Uterus (tissue), 4 donors: ENCODE results near the gene OR52B2. TPM values are rescaled to one million over a fixed set of nuclear protein-coding genes. Genes with fewer than 3 reads are reported as not detected.

Source experiments
- DNase-seq, 2 donors: peaks; one replicate each; pipeline ENCODE4 v3.0.0-alpha.2; 2019 to 2020
- H3K27ac ChIP-seq, 2 donors: fragments of 200-600 bp; sonication (generic); 1 replicate in 1 of 2; 2 replicates in 1 of 2; pipeline ENCODE4 v1.5.1; 2016 to 2018
- H3K27me3 ChIP-seq, 2 donors: fragments of 200-600 bp; sonication (generic); one replicate each; pipeline ENCODE4 v1.5.1; 2018 to 2019; ENCODE audit warnings: control low read depth in 1 of 2
- H3K36me3 ChIP-seq, 2 donors: fragments of 200-600 bp; sonication (generic); one replicate each; pipeline ENCODE4 v1.5.1; 2019; ENCODE audit warnings: control low read depth in 1 of 2
- H3K4me1 ChIP-seq, 2 donors: fragments of 200-600 bp; sonication (generic); one replicate each; pipeline ENCODE4 v1.5.1; 2018 to 2019; ENCODE audit warnings: control low read depth in 1 of 2
- H3K4me3 ChIP-seq, 2 donors: fragments of 200-600 bp; sonication (generic); 1 replicate in 1 of 2; 2 replicates in 1 of 2; pipeline ENCODE4 v1.5.1; 2018 to 2019; ENCODE audit warnings: mild to moderate bottlenecking in 1 of 2
- H3K9me3 ChIP-seq, 2 donors: fragments of 200-600 bp; sonication (generic); one replicate each; pipeline ENCODE4 v1.5.1; 2019; ENCODE audit warnings: control low read depth in 1 of 2
- POLR2A ChIP-seq, 2 donors: fragments of 450-650 bp; IDR thresholded peaks; one replicate each; pipeline ENCODE4 v1.6.1; 2016; ENCODE audit warnings: antibody characterized with exemption in 2 of 2, mild to moderate bottlenecking in 1 of 2, moderate library complexity in 1 of 2
- intact Hi-C: fragments of 100-400 bp; cut with DNase I; formaldehyde crosslinking; loops from one replicate; pipeline ENCODE4 v1.15.1; 2023; ENCODE audit warnings: low total_unique reads
- total RNA-seq, 4 donors: library from RNA; depleted of rRNA in 3 of 4; stranded (reverse); fragments of >200 nt in 3 of 4; gene quantifications; one replicate each; pipeline versions ENCODE4 v1.1.0 to v1.2.4, GENCODE V29; 2014 to 2023
- TF ChIP-seq, protein P1 (sequence below), 4 experiments: fragments of 200-600 bp in 2 of 4; fragments of 450-650 bp in 2 of 4; sonication (generic) in 2 of 4; IDR thresholded peaks; one replicate each; pipeline ENCODE4 v1.5.1; 2016 to 2019; ENCODE audit warnings: antibody characterized with exemption in 4 of 4, mild to moderate bottlenecking in 2 of 4, moderate library complexity in 1 of 4
- donor health status: DM: yes; HTN: yes; CAD: no.

OR52B2 gene
- total RNA-seq = not detected

- no peaks in the 10 kb centered on the region for H3K36me3 ChIP-seq
- no peak within 1 kb of the TSS for H3K27ac ChIP-seq
- TF ChIP-seq, protein P1, sequence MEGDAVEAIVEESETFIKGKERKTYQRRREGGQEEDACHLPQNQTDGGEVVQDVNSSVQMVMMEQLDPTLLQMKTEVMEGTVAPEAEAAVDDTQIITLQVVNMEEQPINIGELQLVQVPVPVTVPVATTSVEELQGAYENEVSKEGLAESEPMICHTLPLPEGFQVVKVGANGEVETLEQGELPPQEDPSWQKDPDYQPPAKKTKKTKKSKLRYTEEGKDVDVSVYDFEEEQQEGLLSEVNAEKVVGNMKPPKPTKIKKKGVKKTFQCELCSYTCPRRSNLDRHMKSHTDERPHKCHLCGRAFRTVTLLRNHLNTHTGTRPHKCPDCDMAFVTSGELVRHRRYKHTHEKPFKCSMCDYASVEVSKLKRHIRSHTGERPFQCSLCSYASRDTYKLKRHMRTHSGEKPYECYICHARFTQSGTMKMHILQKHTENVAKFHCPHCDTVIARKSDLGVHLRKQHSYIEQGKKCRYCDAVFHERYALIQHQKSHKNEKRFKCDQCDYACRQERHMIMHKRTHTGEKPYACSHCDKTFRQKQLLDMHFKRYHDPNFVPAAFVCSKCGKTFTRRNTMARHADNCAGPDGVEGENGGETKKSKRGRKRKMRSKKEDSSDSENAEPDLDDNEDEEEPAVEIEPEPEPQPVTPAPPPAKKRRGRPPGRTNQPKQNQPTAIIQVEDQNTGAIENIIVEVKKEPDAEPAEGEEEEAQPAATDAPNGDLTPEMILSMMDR (IDR thresholded peaks at IDR 0.05) = no peak
- no peak for TF ChIP-seq POLR2A (IDR thresholded peaks at IDR 0.05)
Observed at GRCh38 chr11:6170226-6170625, at the start of gene OR52B2. OR52B2 (minus strand) TSS chr11:6170326; CDS start chr11:6170326, 0 bp downstream.

DNA sequence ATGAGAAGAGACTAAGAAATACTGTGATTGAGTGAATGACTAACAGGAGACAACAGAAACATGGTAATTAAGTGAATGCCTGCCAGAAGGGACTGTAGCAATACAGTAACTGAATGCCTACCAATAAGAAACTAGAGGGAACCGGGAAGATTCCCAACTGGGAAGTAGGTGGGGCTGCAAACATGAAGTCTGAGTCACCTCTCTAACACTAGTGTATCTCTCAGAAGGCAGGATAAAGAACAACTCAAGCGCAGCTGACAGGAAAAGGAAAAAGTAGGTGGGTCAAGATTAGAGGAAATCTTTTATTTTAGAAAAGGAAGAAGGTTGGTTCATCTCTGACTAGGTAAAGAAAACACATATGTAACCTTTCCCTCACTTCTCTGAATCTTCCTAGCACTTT is 49.2 kb upstream of the OR52B2 start:
- H3K27ac ChIP-seq = no peak overlapping the region
- TF ChIP-seq, protein P1 (IDR thresholded peaks at IDR 0.05) = no peak
- no peak for TF ChIP-seq POLR2A (IDR thresholded peaks at IDR 0.05)
- H3K4me1 ChIP-seq = no peaks in the 10 kb centered on the region
- intact Hi-C loops = no loop called here
- no peak overlapping the region for H3K4me3 ChIP-seq
- H3K27me3 ChIP-seq = no peaks in the 10 kb centered on the region
- H3K9me3 ChIP-seq = no peaks in the 10 kb centered on the region
- H3K36me3 ChIP-seq = no peaks in the 10 kb centered on the region
- no peak for DNase-seq

More at GRCh38 chr11:6170226-6170625, at the start of gene OR52B2:
- intact Hi-C loops = no loop called here
- no peaks in the 10 kb centered on the region for H3K27me3 ChIP-seq
- H3K9me3 ChIP-seq = no peaks in the 10 kb centered on the region
- H3K4me3 ChIP-seq = no peak within 1 kb of the TSS
- DNase-seq = no peak
- no peaks in the 10 kb centered on the region for H3K4me1 ChIP-seq

GRCh38 chr11:6217722-6218121 is 47.6 kb upstream of the OR52B2 start:
- Histone ChIP-seq H3K27me3 (no peaks in the 10 kb centered on the region), H3K36me3 (no peaks in the 10 kb centered on the region), H3K27ac (no peak overlapping the region), H3K4me3 (no peak overlapping the region), H3K4me1 (no peaks in the 10 kb centered on the region), H3K9me3 (no peaks in the 10 kb centered on the region)
- TF ChIP-seq, protein P1 (IDR thresholded peaks at IDR 0.05) = no peak
- TF ChIP-seq POLR2A (IDR thresholded peaks at IDR 0.05) = no peak
- DNase-seq = no peak
- intact Hi-C loops = no loop called here

GRCh38 chr11:6216501-6216900 is 46.4 kb upstream of the OR52B2 start:
- H3K4me3 ChIP-seq = no peak overlapping the region
- H3K36me3 ChIP-seq = no peaks in the 10 kb centered on the region
- no peak overlapping the region for H3K27ac ChIP-seq
- H3K27me3 ChIP-seq = no peaks in the 10 kb centered on the region
- TF ChIP-seq, protein P1 (IDR thresholded peaks at IDR 0.05) = no peak
- no peak for TF ChIP-seq POLR2A (IDR thresholded peaks at IDR 0.05)
- no peak for DNase-seq
- intact Hi-C loops = no loop called here
- H3K4me1 ChIP-seq = no peaks in the 10 kb centered on the region
- no peaks in the 10 kb centered on the region for H3K9me3 ChIP-seq

DNA sequence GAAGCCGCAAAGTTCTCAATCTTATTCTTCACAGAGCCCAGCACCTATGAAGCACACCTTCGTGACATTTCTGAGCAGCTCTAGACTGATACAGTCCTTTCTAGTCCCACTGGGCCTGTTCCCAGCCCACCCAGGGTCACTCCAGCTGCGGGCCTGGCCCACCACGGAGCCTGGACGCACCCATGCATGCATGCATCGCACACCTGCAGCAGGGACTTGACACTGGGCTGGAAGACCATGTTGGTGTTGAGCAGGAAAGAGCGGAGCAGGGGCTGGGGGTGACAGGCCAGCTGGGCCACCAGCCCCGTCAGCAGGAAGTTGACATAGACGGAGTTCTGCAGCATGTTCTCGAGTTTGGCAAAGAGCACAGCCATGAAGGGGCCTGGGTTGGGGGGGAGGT is 44.4 kb upstream of the OR52B2 start:
- no peaks in the 10 kb centered on the region for H3K36me3 ChIP-seq

More for the DNA sequence above, 44.4 kb upstream of the OR52B2 start:
- no peaks in the 10 kb centered on the region for H3K9me3 ChIP-seq
- H3K4me1 ChIP-seq = no peaks in the 10 kb centered on the region
- intact Hi-C loops = no loop called here
- H3K27ac ChIP-seq = no peak overlapping the region
- no peak overlapping the region for H3K4me3 ChIP-seq
- H3K27me3 ChIP-seq = no peaks in the 10 kb centered on the region
- no peak for TF ChIP-seq POLR2A (IDR thresholded peaks at IDR 0.05)
- TF ChIP-seq, protein P1 (IDR thresholded peaks at IDR 0.05) = no peak
- DNase-seq = no peak
